Measurements from ENCODE around the gene TTC33.

- no peak for TF ChIP-seq CTCF (conservative IDR thresholded peaks at IDR 0.05; ENCODE audit: low read depth, low read length)
- TF ChIP-seq MXI1 (IDR thresholded peaks at IDR 0.05; ENCODE audit: borderline replicate concordance, low read depth, low read length): no peak
- no peak for TF ChIP-seq SMC3 (IDR thresholded peaks at IDR 0.05; ENCODE audit: low read depth, low read length)
- no peak for TF ChIP-seq RFX5 (IDR thresholded peaks at IDR 0.05; ENCODE audit: low read depth, low read length)
- no peak for TF ChIP-seq POLR2A (IDR thresholded peaks at IDR 0.05; ENCODE audit: low read depth, low read length)
Observed at GRCh38 chr5:40594811-40595210, 160.9 kb downstream of the TTC33 start.

Measured in IMR-90 (cell line).